ENCODE measurements around the gene CYP27B1.

GRCh38 chr12:57775563-57776246 is 8.8 kb upstream of the CYP27B1 start:
- no peak for TF ChIP-seq POLR2A (IDR thresholded peaks at IDR 0.05; ENCODE audit: low read depth, low read length)
- TF ChIP-seq POLR2AphosphoS5 (IDR thresholded peaks at IDR 0.05; ENCODE audit: low read depth, low read length): no peak
- no peak for TF ChIP-seq TAF1 (IDR thresholded peaks at IDR 0.05; ENCODE audit: borderline replicate concordance, low read depth, low read length)
